ENCODE data around the gene SRGAP2C.
"Not testable (repeated sequence)": the region's sequence is repeated elsewhere in the genome, so short reads cannot be mapped to it uniquely, and the experiment has no call there.

SRGAP2C gene

DNA sequence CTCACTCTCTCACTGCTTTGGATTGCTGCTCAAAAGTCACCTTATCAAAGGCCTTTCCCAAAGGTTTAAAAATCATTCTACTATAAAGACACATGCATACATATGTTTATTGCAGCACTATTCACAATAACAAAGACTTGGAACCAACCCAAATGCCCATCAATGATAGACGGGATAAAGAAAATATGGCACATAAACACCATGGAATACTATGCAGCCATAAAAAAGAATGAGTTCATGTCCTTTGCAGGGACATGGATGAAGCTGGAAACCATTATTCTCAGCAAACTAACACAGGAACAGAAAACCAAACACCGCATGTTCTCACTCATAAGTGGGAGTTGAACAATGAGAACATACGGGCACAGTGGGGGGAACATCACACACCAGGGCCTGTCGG is 45.9 kb downstream of the SRGAP2C start:
- not testable (repeated sequence) for DNase-seq

DNA sequence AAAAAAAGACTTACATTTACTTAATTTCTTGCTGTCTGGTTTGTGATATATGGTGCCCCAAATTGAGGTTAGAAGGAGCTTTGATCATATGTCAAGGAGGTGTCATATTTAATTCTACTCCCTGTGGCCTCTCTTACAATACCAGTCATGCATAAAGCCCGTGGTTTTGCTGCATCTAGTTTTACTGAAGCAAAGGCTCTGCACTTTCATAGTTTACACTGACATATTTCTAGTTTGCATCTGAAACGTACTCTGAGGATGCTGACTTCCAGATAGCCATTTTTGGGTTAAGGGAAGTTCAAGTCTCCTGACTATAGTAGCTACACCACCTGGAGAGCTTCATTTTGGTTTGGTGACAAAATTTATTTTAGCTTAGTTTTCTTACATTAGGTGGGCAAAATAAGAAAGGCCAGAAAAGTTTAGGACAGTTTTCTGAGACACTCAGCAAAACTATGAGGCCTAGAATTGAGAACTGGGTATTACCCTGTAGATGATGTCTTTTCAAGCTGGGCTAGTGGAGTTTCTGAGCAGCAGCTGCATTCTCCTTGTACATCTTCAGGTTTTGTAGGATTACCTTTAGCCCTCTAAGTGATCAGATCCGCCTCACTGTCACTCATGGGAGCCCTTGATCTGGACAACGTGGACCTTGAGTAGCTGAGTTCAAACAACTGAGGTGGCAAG is 47.8 kb downstream of the SRGAP2C start:
- not testable (repeated sequence) for DNase-seq

DNA sequence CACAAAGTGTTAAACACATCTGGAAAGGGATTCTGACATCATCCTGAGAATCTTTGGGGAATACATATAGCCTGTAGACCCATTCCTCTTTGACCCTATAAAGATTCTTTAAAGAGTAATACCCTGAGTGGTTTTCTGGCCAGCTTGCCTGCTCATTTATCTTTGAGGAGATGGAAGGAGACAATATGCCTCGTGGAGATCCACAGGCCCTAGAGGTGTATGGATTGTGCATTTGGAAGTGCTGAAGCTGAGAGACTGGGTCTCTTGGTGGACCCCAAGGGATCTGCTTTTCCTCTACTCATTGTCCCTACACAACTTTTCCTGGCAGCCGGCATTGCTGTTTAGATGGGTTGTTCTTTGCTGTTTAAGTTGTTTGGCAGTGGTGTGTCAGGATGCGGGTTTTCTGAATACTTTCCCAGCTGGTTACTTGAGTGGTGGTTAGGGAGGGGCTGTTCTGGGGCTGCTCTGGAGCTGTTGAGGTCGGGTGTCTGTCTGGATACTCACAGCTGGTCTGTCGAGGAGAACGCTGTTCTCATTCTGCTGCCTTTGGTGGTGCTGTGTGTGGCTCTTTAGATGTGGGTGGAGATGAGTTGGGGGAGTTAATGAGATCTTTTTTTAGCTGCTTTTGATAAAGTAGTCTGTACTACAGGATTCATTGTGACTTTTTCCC is 49.5 kb downstream of the SRGAP2C start:
- DNase-seq, result not testable (repeated sequence)

DNA sequence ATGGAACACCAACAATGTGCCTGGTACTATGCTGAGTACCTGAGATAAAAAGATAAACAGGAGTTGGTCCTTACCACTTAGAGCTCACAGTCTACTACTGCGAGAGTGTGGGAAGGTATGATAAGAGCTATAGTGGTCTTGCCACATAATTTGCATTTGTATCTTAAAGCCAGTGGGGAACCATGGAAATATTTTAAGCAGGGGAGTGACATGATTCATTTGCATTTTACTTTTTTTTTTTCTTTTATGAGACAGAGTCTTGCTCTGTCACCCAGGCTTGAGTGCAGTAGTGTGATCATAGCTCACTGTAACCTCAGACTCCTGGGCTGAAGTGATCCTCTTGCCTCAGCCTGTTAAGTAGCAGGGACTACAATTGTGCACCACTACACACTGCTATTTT is 53.6 kb downstream of the SRGAP2C start:
- DNase-seq, result not testable (repeated sequence)

DNA sequence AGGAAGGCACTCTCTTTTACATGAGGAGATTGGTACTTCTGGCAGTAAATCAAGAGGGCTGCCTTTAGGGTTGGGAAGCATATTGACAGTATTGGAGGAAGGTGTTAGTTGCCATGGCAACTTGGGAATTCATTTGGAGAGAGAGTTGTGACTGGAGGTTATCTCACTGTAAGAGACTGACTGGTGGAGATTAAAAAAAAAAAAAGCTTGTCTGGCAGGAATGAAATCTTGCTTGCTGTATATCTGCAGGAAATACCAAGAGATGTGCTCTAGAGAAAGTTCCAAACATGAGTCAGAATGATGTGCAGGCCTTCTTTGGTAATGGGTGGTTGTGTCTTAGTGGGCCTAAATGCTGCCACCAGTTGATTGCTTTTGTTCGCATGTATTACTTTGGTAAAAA is 59.1 kb downstream of the SRGAP2C start:
- not testable (repeated sequence) for DNase-seq

DNA sequence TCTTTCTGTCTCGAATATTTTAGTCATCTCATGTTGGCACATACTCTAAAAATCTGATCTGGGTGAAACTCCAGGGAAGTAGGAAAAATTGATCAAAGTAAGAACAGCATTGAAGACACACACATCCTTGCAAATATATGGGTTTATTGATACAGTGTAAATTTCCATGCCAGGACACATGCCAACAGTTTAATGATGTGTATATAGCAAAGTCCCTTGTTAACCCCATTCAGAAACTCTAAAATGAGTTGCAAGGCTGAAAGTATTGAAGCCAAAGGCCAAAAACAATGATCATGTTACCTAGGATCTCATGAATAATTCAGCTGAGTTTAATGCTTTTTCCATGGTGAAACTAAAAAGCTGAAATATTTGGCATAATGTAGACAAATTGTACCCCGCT is 61.6 kb downstream of the SRGAP2C start:
- DNase-seq, result not testable (repeated sequence)

DNA sequence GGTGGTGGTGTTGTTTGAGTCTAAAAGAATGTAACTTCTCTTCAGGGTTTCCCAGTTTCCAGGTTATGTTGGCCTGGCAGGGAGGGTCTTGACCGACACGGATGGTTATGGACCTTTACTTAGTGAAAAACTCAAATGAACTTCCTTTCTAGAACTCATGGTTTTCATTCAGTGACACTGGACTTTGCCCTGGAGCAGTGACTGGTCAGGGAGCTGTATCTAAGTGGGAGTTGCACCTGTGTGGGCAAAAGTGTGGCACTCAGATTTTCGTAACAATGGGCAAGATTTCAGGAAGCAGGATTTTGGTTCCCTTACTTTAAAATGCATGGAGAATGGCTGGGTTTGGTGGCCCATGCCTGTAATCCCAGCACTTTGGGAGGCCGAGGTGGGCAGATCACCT is 67.9 kb downstream of the SRGAP2C start:
- DNase-seq, result not testable (repeated sequence)

DNA sequence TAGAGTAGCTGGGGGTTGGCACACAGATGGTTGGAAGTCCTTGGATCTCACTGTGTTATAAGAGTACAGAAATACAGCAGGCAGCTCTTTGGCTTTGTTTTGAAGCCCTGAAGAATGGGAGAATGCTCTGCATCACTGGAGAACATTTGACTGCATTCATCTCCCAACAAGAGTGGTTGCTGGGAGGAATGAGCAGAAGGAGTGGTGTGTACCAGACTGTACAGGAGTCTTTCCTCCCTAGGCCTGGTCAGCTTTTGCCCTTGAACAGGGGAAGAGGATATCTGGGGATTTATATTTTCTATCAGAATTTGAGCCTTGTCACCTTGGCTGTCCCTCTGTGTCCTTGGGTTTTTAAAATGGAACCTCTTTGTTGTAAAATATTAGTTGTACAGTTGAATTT is 69.8 kb downstream of the SRGAP2C start:
- not testable (repeated sequence) for DNase-seq

DNA sequence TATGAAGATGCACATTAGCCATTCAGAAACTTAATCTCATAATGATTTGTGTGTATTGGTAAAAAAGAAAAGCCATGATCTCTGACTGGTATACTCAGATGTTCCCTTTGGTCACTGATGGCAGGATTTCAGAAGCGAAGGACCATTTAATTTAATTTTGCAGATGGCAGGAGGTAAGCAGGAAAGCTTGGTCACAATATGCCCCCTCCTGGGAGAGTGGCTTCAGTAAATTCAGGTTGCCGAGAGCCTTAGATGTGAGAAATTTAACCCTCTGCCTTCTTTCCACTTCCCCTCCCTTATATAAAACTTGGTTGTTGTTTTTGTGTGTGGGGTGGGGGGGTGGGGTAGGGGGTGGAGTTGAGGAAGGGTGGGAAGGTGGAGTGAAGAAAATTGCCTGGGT is 72.9 kb downstream of the SRGAP2C start:
- not testable (repeated sequence) for DNase-seq

DNA sequence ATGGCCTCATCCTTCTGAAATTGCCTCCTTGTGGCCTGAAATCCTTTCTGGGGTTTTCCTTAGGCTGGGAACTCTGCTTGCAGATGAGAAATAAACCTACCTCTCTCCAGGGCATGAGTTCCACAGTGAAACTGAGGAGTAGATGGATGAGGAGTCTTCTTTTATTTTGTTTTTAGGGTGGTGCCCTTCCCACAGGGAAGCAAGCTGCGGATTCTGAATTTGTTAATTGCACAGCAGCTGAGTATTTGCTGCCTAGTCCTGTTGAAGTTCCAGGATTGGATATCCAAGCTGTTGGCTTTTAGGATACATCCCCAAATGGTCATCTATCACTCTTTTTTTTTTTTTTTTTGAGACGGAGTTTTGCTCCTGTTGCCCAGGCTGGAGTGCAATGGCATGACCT is 73.4 kb downstream of the SRGAP2C start:
- not testable (repeated sequence) for DNase-seq

DNA sequence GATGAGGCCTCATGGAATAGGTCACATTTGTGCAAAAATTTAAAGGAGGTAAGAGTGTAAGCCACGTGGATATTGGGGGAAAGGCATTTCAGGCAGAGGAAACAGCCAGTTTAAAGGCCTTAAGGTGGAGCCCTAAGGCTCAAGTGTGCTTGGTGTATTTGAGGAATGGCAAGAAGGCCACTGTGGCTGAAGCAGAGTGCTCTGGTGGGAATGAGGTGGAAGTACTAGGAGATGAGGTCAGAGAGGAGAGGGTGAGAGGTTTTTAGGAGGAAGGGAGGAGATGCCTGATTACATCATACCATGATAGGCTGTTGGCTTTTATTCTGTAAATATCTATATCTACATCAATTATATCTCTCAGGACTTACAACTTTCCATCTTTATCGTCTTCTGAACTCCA is 75.4 kb downstream of the SRGAP2C start:
- not testable (repeated sequence) for DNase-seq

DNA sequence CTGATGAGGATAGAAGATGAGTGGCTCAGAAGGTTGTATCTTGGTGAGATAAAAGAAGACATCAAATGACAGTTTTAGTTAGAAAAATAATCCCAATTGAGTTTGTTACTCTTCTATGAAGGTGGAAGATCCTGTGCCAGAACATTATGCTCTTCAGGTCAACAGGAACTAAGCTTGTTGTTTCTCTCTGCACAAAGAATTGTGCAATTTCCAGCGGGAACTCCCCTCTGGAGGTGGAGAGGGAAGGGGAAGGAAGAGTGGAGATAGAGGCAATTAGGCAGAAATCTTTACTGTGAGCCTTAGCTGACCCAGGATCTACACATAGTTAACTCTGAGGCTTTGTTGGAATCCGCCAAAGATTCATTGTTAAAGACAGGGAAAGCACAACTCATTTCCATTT is 77.4 kb downstream of the SRGAP2C start:
- not testable (repeated sequence) for DNase-seq

DNA sequence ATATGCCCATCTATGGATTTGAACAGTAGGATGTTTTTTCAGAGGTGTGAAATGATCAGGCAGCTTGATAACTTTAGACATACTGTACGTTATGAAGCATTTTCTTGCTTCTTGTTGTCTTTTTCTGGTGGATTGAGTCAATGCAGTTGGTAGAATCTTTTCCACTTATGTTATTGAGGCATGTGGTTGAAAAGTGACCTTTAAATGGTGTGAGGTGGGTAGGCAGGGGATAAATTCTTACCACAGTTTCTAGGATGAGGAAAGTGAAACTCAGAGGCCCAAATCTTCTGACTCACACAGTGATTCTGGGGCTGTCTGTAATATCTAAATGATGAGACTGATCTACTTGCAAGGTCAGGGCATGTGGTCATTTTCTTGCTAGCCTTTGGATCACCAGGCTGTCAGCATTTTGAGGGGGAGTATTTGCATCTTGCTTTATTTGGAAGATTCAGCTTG is 79.0 kb downstream of the SRGAP2C start:
- DNase-seq, result peak; percentile 63

DNA sequence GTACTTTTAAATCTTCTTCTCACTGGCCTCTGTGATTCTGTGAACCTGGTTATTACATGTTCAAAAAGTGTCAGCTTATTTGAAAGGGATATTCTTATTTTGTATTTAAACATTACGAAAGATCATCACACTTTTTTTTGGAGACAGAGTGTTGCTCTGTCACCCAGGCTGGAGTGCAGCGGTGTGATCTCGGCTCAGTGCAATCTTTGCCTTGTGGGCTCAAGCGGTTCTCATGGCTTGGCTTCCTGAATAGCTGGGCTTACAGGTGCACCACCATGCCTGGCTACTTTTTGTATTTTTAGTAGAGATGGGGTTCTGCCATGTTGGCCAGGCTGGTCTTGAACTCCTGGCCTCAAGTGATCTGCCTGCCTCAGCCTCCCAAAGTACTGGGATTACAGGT is 82.3 kb downstream of the SRGAP2C start:
- DNase-seq, result not testable (repeated sequence)

DNA sequence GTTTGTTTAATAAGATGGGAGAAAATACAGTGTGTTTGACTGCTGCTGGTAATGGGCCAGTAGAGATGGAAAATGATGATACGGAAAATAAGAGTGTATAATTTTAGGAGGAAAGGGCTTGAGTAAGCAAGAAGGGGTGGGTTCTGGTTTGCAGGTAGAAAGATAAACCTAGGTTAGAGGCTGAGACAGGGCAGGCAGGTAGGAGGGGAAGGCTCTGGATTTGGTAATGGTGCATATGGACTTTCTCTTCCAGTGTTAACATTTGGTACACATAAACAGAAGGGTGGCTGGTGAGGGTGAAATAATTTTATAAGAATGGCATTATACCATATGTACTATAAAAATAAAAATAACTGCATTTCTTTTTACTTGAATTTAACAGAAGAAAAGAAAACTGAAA is 84.5 kb downstream of the SRGAP2C start:
- not testable (repeated sequence) for DNase-seq

DNA sequence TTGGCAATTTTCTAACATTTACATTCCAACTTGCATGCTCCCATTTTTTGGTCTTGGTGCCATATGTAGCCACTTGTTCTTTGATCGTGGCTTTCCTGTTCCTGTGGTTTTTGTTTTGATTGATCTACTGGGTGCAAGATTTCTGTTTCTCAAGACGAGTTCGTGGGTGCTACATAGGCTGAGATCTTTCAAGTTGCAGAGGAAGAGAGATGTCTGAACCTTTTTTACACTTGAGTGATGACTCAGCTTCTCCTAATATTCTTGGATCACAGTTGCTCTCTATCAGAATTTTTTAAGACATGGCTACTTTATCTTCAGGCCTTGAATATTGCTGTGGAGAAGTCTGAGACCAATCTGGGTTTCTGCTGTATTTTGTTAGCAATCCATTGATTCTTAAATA is 85.2 kb downstream of the SRGAP2C start:
- DNase-seq, result not testable (repeated sequence)

DNA sequence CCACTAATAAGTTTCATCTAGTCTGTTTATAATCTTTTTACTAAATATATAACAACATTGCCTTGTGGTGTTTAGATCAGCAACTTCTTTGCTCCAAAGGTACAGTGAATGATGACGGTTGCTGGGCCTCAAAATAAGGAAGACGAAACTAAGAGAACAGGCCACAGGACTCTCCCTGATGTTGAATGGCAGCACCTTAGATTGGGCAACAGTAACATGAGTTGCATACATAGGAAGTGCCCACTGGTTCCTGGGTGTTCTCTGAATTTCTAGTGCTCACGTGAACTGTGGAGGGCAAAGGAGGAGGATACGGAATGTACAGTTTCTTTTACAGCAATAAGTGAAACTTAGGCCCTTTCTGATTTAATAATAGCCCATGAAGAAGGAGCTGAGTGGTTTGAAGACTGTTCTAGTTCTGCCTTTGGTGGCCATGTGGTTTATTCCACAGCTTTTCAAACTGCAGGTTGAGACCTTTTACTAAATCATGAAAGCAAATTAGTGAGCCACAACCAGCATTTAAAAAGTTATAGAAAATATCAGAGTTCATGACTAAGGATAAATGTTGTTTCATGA is 86.5 kb downstream of the SRGAP2C start:
- not testable (repeated sequence) for DNase-seq

DNA sequence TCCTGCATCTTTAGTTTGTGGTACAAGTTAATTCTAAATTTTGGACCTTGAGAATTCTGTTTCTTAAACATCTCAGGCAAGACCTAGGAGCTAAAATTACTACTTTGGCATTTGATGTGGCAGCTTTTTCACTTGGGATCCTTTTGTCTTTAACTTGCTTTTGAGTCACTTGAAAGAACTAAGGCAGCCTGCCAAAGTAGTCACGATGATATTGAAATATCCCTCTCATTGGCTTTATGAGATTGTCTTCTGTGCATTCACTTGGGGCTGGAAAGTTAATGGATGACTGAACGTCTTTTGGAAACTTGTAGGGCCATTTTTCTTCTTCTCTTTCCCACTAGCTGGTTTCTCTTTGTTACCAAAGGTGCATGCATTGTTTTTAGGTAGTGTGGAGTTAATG is 90.7 kb downstream of the SRGAP2C start:
- DNase-seq, result not testable (repeated sequence)

DNA sequence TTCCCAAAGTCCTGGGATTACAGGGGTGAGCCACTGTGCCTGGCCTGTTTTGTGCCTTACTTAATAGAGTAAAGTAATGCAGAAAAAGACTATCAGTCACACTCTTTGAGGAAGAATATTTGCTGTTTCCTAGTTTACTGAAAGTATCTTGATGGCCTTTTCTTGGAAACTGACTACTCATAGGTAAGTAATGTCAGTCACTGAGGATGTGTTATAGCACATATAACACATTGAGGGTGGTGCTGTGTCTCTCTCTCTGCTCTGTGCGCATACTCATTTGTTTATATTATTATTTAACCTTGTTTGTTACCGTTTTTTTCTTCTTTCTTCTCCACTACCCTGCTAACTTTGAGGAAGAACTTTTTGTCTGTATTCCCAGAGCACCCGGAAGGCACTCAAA is 93.4 kb downstream of the SRGAP2C start:
- not testable (repeated sequence) for DNase-seq

DNA sequence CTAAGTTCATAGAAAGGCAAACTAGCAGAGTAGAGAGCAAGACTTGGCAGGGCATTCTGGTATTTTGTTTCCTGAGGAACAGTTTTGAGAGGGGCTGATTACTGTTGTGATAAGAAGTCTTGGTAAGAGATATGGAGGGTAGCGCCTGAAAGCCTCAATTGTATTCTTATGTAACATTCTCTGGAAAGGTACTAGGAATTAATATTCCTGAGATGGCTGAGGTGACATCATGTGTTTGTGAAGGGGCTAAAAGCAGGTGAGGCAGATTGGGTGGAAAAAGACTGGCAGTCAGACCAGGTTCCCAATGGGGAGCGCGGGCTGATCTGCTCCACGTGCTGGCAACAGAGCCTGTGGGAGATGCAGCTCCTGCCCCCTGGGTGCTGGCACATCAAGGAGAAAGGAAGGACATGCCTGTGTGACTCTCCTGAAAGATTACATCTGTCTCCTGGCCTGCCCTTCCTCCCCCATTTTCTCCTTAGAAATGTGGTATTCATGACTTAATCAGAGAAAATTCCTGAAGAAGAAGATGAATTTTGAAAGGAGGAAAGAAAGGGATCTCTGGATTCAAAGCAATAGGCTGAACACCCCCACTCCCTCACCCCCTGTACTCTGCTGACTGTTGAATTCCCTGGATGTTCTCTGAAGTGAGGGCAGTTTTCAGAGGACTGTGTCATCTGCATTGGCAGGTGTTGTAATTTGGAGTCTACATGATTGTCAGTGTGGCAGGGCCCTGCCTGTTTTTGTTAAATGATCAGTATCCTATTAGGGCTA is 94.2 kb downstream of the SRGAP2C start:
- not testable (repeated sequence) for DNase-seq

DNA sequence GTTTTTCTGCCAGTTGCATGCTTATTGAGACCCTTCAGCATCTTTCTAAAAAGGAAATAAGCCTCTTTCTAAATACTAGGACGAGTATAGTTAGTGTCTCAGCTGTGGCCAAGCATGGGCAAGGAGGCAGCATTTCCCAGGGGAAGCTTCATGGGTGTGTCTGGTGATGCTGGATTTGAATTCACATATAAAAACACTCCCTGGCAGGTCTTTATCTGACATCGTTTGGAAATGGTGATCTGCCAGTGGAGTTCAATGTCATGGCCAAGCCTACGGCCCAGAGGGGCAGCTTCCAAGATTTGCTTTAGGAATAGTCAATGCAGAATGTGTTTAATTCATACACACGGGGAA is 94.7 kb downstream of the SRGAP2C start:
- not testable (repeated sequence) for DNase-seq

DNA sequence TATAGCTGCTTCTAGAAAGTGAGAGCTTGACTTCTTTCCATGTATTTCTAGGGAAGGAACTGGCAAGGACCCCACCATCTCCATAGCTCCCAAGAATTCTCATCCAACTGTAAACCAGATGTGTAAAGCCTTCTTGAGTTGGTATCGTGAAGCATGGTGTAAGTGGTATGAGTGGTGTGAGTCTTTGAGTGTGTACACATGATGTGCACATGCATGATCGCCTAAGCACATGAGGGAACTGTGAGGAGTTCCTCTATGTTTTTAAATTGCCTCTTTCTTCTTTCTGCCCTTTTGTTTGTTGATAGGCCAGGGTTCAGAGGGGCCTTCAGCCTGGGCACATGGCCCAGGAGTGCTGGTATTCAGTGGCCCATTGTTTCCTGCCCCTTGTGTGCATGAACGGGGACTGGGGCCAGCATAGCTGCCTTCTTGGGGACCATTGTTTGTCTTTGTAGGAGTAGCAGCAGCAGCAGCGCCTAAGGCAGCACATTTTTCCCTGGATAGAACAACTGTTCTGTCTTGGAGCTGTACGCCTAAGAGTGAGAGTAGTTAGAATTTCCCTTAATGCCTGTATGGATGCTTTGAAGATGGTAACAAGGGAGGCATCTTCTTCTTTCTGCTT is 96.0 kb downstream of the SRGAP2C start:
- DNase-seq, result not testable (repeated sequence)

DNA sequence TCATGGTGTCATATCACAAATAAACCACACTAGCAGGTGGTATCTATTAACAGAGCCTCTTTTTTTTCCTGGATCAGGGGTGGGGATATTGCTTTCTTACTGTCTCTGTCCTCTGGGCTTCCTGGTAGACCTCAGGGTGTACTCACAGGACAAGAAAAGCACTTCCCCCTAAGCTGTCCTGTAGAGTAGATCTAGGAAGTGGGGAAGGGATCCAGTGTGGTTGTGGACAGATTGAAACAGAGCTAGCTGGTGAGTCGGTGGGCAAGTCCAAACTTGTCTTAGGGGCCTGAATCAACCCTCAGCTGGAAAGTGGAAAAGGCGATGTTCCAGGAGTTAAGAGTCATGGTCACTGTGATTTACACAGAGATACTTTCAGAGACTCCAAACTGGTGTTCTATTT is 96.7 kb downstream of the SRGAP2C start:
- DNase-seq, result not testable (repeated sequence)
